SK-N-SH (cell line): ENCODE results near the gene MSH4. TPM values are rescaled to one million over a fixed set of nuclear protein-coding genes. Genes with fewer than 3 reads are reported as not detected.
"Not testable (repeated sequence)": the region's sequence is repeated elsewhere in the genome, so short reads cannot be mapped to it uniquely, and the experiment has no call there.

Source experiments
- CTCF ChIA-PET: fragments of 300-600, 350-600 bp; formaldehyde crosslinking; extraction: SDS; loops from one replicate; lab custom pipeline; 2021; lab: Yijun Ruan, JAX
- POLR2A ChIA-PET: fragments of 350-600 bp; sonication (Branson Sonifier 250); formaldehyde crosslinking; extraction: SDS; loops from one replicate; lab custom pipeline; 2020; ENCODE audit warnings: antibody characterized with exemption, inconsistent platforms; lab: Yijun Ruan, JAX
- DNase-seq: peaks from one replicate; pipeline ENCODE4 v3.0.0; 2012
- H2AFZ ChIP-seq: fragments of 200-600 bp; sonication (generic); 2 replicates; pipeline ENCODE4 v1.8.1; 2016; ENCODE audit warnings: antibody characterized with exemption, mild to moderate bottlenecking, low read depth
- H3F3A ChIP-seq: fragments of 200-600 bp; sonication (generic); replicated peaks from 2 replicates; pipeline ENCODE3; 2016; ENCODE audit warnings: antibody characterized with exemption, mild to moderate bottlenecking; ENCODE audit not compliant: insufficient read depth
- H3K27ac ChIP-seq, 2 experiments: fragments of 200-500 bp in 1 of 2; fragments of 200-600 bp in 1 of 2; sonication (Bioruptor generic) in 1 of 2; sonication (generic), shearing (Covaris generic) in 1 of 2; 2 replicates each; pipeline versions ENCODE4 v1.5.1 to v1.6.1; 2014 to 2016; ENCODE audit warnings: low read depth in 2 of 2, inconsistent platforms in 1 of 2, low read length in 1 of 2, mild to moderate bottlenecking in 1 of 2, mixed read lengths in 1 of 2
- H3K27me3 ChIP-seq: fragments of 200-600 bp; sonication (generic), shearing (Covaris generic); 2 replicates; pipeline ENCODE4 v1.6.1; 2016; ENCODE audit warnings: mixed run types; ENCODE audit not compliant: insufficient read depth
- H3K36me3 ChIP-seq, 2 experiments: fragments of 200-500 bp in 1 of 2; fragments of 200-600 bp in 1 of 2; sonication (Bioruptor generic) in 1 of 2; sonication (generic) in 1 of 2; replicated peaks in 1 of 2; 2 replicates each; pipeline versions ENCODE3 to v1.5.1; 2014 to 2016; ENCODE audit warnings: low read length in 1 of 2, mild to moderate bottlenecking in 1 of 2; ENCODE audit not compliant: insufficient read depth in 2 of 2, control insufficient read depth in 1 of 2
- H3K4me1 ChIP-seq, 2 experiments: fragments of 200-500 bp in 1 of 2; fragments of 200-600 bp in 1 of 2; sonication (Bioruptor generic) in 1 of 2; sonication (generic), shearing (Covaris generic) in 1 of 2; 2 replicates each; pipeline versions ENCODE4 v1.5.1 to v1.6.1; 2014 to 2016; ENCODE audit warnings: low read depth in 1 of 2, low read length in 1 of 2, mixed run types in 1 of 2; ENCODE audit not compliant: insufficient read depth in 2 of 2, control insufficient read depth in 1 of 2
- H3K4me2 ChIP-seq: fragments of 200-600 bp; sonication (generic), shearing (Covaris generic); 2 replicates; pipeline ENCODE4 v1.6.1; 2017; ENCODE audit warnings: mixed run types
- H3K4me3 ChIP-seq, 2 experiments: fragments of 200-500 bp in 1 of 2; fragments of 200-600 bp in 1 of 2; sonication (Bioruptor generic) in 1 of 2; sonication (generic), shearing (Covaris generic) in 1 of 2; 2 replicates each; pipeline versions ENCODE4 v1.5.1 to v1.8.1; 2014 to 2016; ENCODE audit warnings: low read depth in 2 of 2, inconsistent platforms in 1 of 2, low read length in 1 of 2, mild to moderate bottlenecking in 1 of 2, mixed read lengths in 1 of 2, moderate library complexity in 1 of 2
- H3K79me2 ChIP-seq: fragments of 200-600 bp; sonication (generic); 2 replicates; pipeline ENCODE4 v1.8.1; 2017; ENCODE audit warnings: mild to moderate bottlenecking; ENCODE audit not compliant: insufficient read depth
- H3K9ac ChIP-seq: fragments of 200-600 bp; sonication (generic); 2 replicates; pipeline ENCODE4 v1.6.1; 2017; ENCODE audit warnings: mixed run types
- H3K9me2 ChIP-seq: fragments of 200-600 bp; sonication (generic); 2 replicates; pipeline ENCODE4 v1.6.1; 2017; ENCODE audit warnings: mixed run types
- H3K9me3 ChIP-seq: fragments of 200-600 bp; sonication (generic); 2 replicates; pipeline ENCODE4 v1.6.1; 2017; ENCODE audit warnings: mixed run types, mild to moderate bottlenecking, moderate library complexity
- H4K20me1 ChIP-seq: fragments of 200-600 bp; sonication (generic); 2 replicates; pipeline ENCODE4 v1.6.1; 2017; ENCODE audit warnings: mild to moderate bottlenecking, mixed run types; ENCODE audit not compliant: insufficient read depth
- CHD2 ChIP-seq: fragments of 150-350 bp; IDR thresholded peaks from 2 replicates; pipeline ENCODE4 v1.6.1; 2018; ENCODE audit warnings: low read length; ENCODE audit not compliant: partially characterized antibody
- GATA2 ChIP-seq: sonication (generic); formaldehyde crosslinking; IDR thresholded peaks from 2 replicates; pipeline ENCODE4 v1.5.0; 2020; ENCODE audit warnings: mild to moderate bottlenecking, missing genetic modification reagents
- JUND ChIP-seq: IDR thresholded peaks from 2 replicates; pipeline ENCODE4 v1.4.0; 2012
- RAD21 ChIP-seq: IDR thresholded peaks from 2 replicates; pipeline ENCODE4 v1.6.1; 2012; ENCODE audit warnings: mild to moderate bottlenecking, low read length
- RFX5 ChIP-seq: IDR thresholded peaks from 2 replicates; pipeline ENCODE4 v1.6.1; 2012; ENCODE audit warnings: mild to moderate bottlenecking, improper control_type of control experiment, low read length
- SIN3A ChIP-seq: IDR thresholded peaks from 2 replicates; pipeline ENCODE4 v1.6.1; 2012; ENCODE audit warnings: low read depth, mild to moderate bottlenecking, low read length, moderate library complexity, borderline replicate concordance
- TAF1 ChIP-seq: IDR thresholded peaks from 2 replicates; pipeline ENCODE4 v1.6.1; 2012; ENCODE audit warnings: low read depth, mild to moderate bottlenecking, low read length, moderate library complexity, borderline replicate concordance
- ZBTB33 ChIP-seq: IDR thresholded peaks from 2 replicates; pipeline ENCODE4 v1.4.0; 2012; ENCODE audit warnings: low read depth, borderline replicate concordance
- WGBS: methylation state at CpG from one replicate; pipeline ENCODE4 v1.1.6; 2017; ENCODE audit warnings: low lambda C conversion rate; 5-methylcytosine and 5-hydroxymethylcytosine counted together
- polyA plus RNA-seq, 3 experiments: library from polyadenylated mRNA; depleted of rRNA; stranded (reverse); fragments of >200 nt; gene quantifications; 2 replicates each; pipeline ENCODE4 v1.2.3, GENCODE V29; 2012

MSH4 gene
- polyA plus RNA-seq, 1 of the 3 experiments (the other 2 are of a cell fraction) = not detected

- TF ChIP-seq ZBTB33 = no peak
Observed at GRCh38 chr1:75768016-75768415, 28.7 kb upstream of the MSH4 start (continued).

- ChIA-PET CTCF (no interaction called here), POLR2A (no interaction called here)
- Histone ChIP-seq H3K27ac (no peak overlapping the region), H3K79me2 (no peaks in the 10 kb centered on the region), H3F3A (peaks cover 16% of the 10 kb centered on the region), H3K9me2 (no peaks in the 10 kb centered on the region), H3K4me1 (peaks cover 0 to 24% of the 10 kb centered on the region in 2 experiments; a peak in 2 of 4 replicates), H3K9me3 (no peaks in the 10 kb centered on the region), H2AFZ (no peak overlapping the region), H4K20me1 (no peaks in the 10 kb centered on the region), H3K36me3 (no peaks in the 10 kb centered on the region), H3K4me3 (no peak overlapping the region), H3K27me3 (no peaks in the 10 kb centered on the region), H3K4me2 (no peak overlapping the region), H3K9ac (no peak overlapping the region)
- TF ChIP-seq JUND = no peak
- WGBS = 58% methylated on average over 1 of the region's 1 CpG
- DNase-seq = no peak
Observed at GRCh38 chr1:75770761-75771160, 25.9 kb upstream of the MSH4 start.

GRCh38 chr1:75771978-75772377 lies 24.7 kb upstream of the MSH4 start:
- 70% methylated on average over 3 of the region's 3 CpGs for WGBS
- Histone ChIP-seq H3K79me2 (no peaks in the 10 kb centered on the region), H3K4me3 (no peak overlapping the region), H3K36me3 (no peaks in the 10 kb centered on the region), H3K9ac (no peak overlapping the region), H3K9me2 (no peaks in the 10 kb centered on the region), H3K4me2 (no peak overlapping the region), H3K27me3 (no peaks in the 10 kb centered on the region), H4K20me1 (no peaks in the 10 kb centered on the region), H3F3A (peaks cover 5% of the 10 kb centered on the region), H3K9me3 (no peaks in the 10 kb centered on the region), H3K4me1 (peaks cover 0 to 13% of the 10 kb centered on the region in 2 experiments; a peak in 1 of 4 replicates), H3K27ac (no peak overlapping the region), H2AFZ (no peak overlapping the region)
- TF ChIP-seq RAD21 (no peak), RFX5 (no peak), TAF1 (no peak), SIN3A (no peak), ZBTB33 (no peak), CHD2 (no peak), GATA2 (CRISPR knock-in tag) (no peak)
- DNase-seq = no peak
- ChIA-PET POLR2A (no interaction called here), CTCF (no interaction called here)

- H3F3A ChIP-seq, H3K27me3 ChIP-seq, CTCF ChIA-PET, H3K79me2 ChIP-seq, H3K9me2 ChIP-seq, DNase-seq, H3K9ac ChIP-seq, H2AFZ ChIP-seq, H3K36me3 ChIP-seq, H3K27ac ChIP-seq, H3K4me3 ChIP-seq, H3K4me1 ChIP-seq, H4K20me1 ChIP-seq, H3K4me2 ChIP-seq, POLR2A ChIA-PET, H3K9me3 ChIP-seq: not testable (repeated sequence)
- WGBS = 47% methylated on average over 3 of the region's 4 CpGs
Observed at GRCh38 chr1:75777812-75778211, 18.9 kb upstream of the MSH4 start.

- H3K9ac ChIP-seq, H3F3A ChIP-seq, H3K4me2 ChIP-seq, H3K9me3 ChIP-seq, DNase-seq, H3K79me2 ChIP-seq, H3K27me3 ChIP-seq, H3K27ac ChIP-seq, H3K4me1 ChIP-seq, CTCF ChIA-PET, H3K9me2 ChIP-seq, H4K20me1 ChIP-seq, POLR2A ChIA-PET, H3K4me3 ChIP-seq, H3K36me3 ChIP-seq, H2AFZ ChIP-seq: not testable (repeated sequence)
- whole genome bisulfite sequencing = 91% methylated on average over 5 of the region's 5 CpGs
Observed at GRCh38 chr1:75778694-75779093, 18.0 kb upstream of the MSH4 start.
